IMR-90 (cell line): ENCODE results near the gene DAPL1. TPM values are rescaled to one million over a fixed set of nuclear protein-coding genes. Genes with fewer than 3 reads are reported as not detected.

Experiments used
- ATAC-seq: fragments of 200-7000 bp; cut with Tn5 transposase; 2 replicates; pipeline ENCODE4 v1.9.1; 2020; ENCODE audit warnings: low read depth, mild to moderate bottlenecking, moderate library complexity
- BruUV-seq: library from RNA; stranded (reverse); fragments of 400-500 nt; replicated peaks from 2 replicates; lab custom pipeline; 2021; lab: Mats Ljungman, UMichigan
- CTCF ChIA-PET: fragments of 300-600 bp; formaldehyde crosslinking; extraction: SDS; loops from one replicate; lab custom pipeline; 2021; ENCODE audit warnings: antibody characterized with exemption; lab: Yijun Ruan, JAX
- POLR2A ChIA-PET: fragments of 300-600 bp; sonication (Branson Sonifier 250); formaldehyde crosslinking; loops from one replicate; lab custom pipeline; 2022; ENCODE audit warnings: antibody characterized with exemption; ENCODE audit not compliant: unreplicated experiment; lab: Charles Lee
- DNase-seq: peaks from one replicate; pipeline ENCODE4 v3.0.0; 2013
- H2AFZ ChIP-seq: replicated peaks from 2 replicates; pipeline ENCODE3; 2013; ENCODE audit warnings: low read length, mild to moderate bottlenecking; ENCODE audit not compliant: poor library complexity
- H2AK5ac ChIP-seq: 2 replicates; pipeline ENCODE4 v1.6.1; 2013; ENCODE audit warnings: low read depth, low read length, inconsistent platforms
- H2AK9ac ChIP-seq: replicated peaks from 2 replicates; pipeline ENCODE3; 2013; ENCODE audit warnings: mild to moderate bottlenecking, low read depth, low read length, moderate library complexity; ENCODE audit not compliant: poor library complexity
- H2BK120ac ChIP-seq: 2 replicates; pipeline ENCODE4 v1.6.1; 2013; ENCODE audit warnings: low read depth, low read length, inconsistent platforms
- H2BK15ac ChIP-seq: 3 replicates; pipeline ENCODE4 v1.6.1; 2013; ENCODE audit warnings: low read depth, low read length, inconsistent platforms
- H2BK20ac ChIP-seq: 2 replicates; pipeline ENCODE4 v1.6.1; 2013; ENCODE audit warnings: low read depth, mild to moderate bottlenecking, inconsistent platforms, low read length, moderate library complexity
- H2BK5ac ChIP-seq: 2 replicates; pipeline ENCODE4 v1.6.1; 2013; ENCODE audit warnings: mild to moderate bottlenecking, low read depth, low read length, inconsistent platforms; ENCODE audit not compliant: poor library complexity, severe bottlenecking
- H3K14ac ChIP-seq: replicated peaks from 2 replicates; pipeline ENCODE4 v1.6.1; 2013; ENCODE audit warnings: low read depth, low read length, inconsistent platforms
- H3K18ac ChIP-seq: 2 replicates; pipeline ENCODE4 v1.6.1; 2013; ENCODE audit warnings: low read depth, low read length, control low read depth
- H3K23ac ChIP-seq: 2 replicates; pipeline ENCODE4 v1.6.1; 2013; ENCODE audit warnings: low read depth, low read length, inconsistent platforms
- H3K27ac ChIP-seq: 2 replicates; pipeline ENCODE4 v1.5.1; 2013; ENCODE audit warnings: mild to moderate bottlenecking, control low read depth, low read length; ENCODE audit not compliant: insufficient read depth
- H3K27me3 ChIP-seq: 2 replicates; pipeline ENCODE4 v1.6.1; 2013; ENCODE audit warnings: low read length; ENCODE audit not compliant: control insufficient read depth, insufficient read depth
- H3K36me3 ChIP-seq: 2 replicates; pipeline ENCODE4 v1.6.1; 2013; ENCODE audit warnings: low read length, mixed read lengths; ENCODE audit not compliant: control insufficient read depth, insufficient read depth
- H3K4ac ChIP-seq: 2 replicates; pipeline ENCODE4 v1.6.1; 2013; ENCODE audit warnings: low read depth, low read length, inconsistent platforms
- H3K4me1 ChIP-seq: 2 replicates; pipeline ENCODE4 v1.6.1; 2013; ENCODE audit warnings: low read length, mixed read lengths; ENCODE audit not compliant: control insufficient read depth, insufficient read depth
- H3K4me2 ChIP-seq: 2 replicates; pipeline ENCODE4 v1.6.1; 2013; ENCODE audit warnings: low read depth, mild to moderate bottlenecking, control low read depth, low read length, moderate library complexity
- H3K4me3 ChIP-seq: 2 replicates; pipeline ENCODE4 v1.5.1; 2013; ENCODE audit warnings: low read depth, mild to moderate bottlenecking, control low read depth, low read length, moderate library complexity; ENCODE audit not compliant: insufficient read depth
- H3K56ac ChIP-seq: 2 replicates; pipeline ENCODE4 v1.6.1; 2013; ENCODE audit warnings: low read length, inconsistent platforms; ENCODE audit not compliant: insufficient read depth; ENCODE audit errors: extremely low read depth
- H3K79me1 ChIP-seq, 2 experiments: 2 replicates each; pipeline ENCODE4 v1.6.1; 2013; ENCODE audit warnings: low read length in 2 of 2, inconsistent platforms in 1 of 2, low read depth in 1 of 2
- H3K9ac ChIP-seq: 2 replicates; pipeline ENCODE4 v1.6.1; 2013; ENCODE audit warnings: low read depth, low read length, control low read depth
- H3K9me1 ChIP-seq: 2 replicates; pipeline ENCODE4 v1.6.1; 2013; ENCODE audit warnings: low read length, inconsistent platforms; ENCODE audit not compliant: insufficient read depth
- H3K9me3 ChIP-seq: 2 replicates; pipeline ENCODE4 v1.6.1; 2013; ENCODE audit warnings: low read length; ENCODE audit not compliant: control insufficient read depth, insufficient read depth
- H4K20me1 ChIP-seq: 2 replicates; pipeline ENCODE4 v1.6.1; 2013; ENCODE audit warnings: low read length, inconsistent platforms; ENCODE audit not compliant: insufficient read depth
- H4K5ac ChIP-seq: 2 replicates; pipeline ENCODE4 v1.6.1; 2013; ENCODE audit warnings: mild to moderate bottlenecking, low read depth, low read length, control low read depth
- H4K8ac ChIP-seq, 2 experiments: 2 replicates each; pipeline ENCODE4 v1.6.1; 2013; ENCODE audit warnings: low read depth in 2 of 2, low read length in 2 of 2, control low read depth in 1 of 2, inconsistent platforms in 1 of 2
- H4K91ac ChIP-seq: 2 replicates; pipeline ENCODE4 v1.6.1; 2013; ENCODE audit warnings: low read depth, low read length, inconsistent platforms; ENCODE audit not compliant: insufficient read depth
- CHD1 ChIP-seq: IDR thresholded peaks from 2 replicates; pipeline ENCODE4 v1.6.1; 2012; ENCODE audit warnings: low read depth, low read length, improper control_type of control experiment
- MXI1 ChIP-seq: IDR thresholded peaks from 2 replicates; pipeline ENCODE4 v1.6.1; 2012; ENCODE audit warnings: low read depth, mild to moderate bottlenecking, low read length, moderate library complexity, borderline replicate concordance
- POLR2A ChIP-seq: IDR thresholded peaks from 2 replicates; pipeline ENCODE4 v1.6.1; 2012; ENCODE audit warnings: mild to moderate bottlenecking, low read depth, low read length
- RCOR1 ChIP-seq: IDR thresholded peaks from 2 replicates; pipeline ENCODE4 v1.6.1; 2012; ENCODE audit warnings: mild to moderate bottlenecking, low read length, improper control_type of control experiment; ENCODE audit not compliant: insufficient replicate concordance
- WGBS, 2 experiments: methylation state at CpG; one replicate each; pipeline versions ENCODE4 v1.1.5 to v1.1.7; 2013; ENCODE audit warnings: missing lambda C conversion rate in 2 of 2; ENCODE audit not compliant: insufficient read length in 1 of 2; ENCODE audit errors: extremely low coverage in 2 of 2; 5-methylcytosine and 5-hydroxymethylcytosine counted together
- dilution Hi-C: fragments of 300-500 bp; cut with HindIII; formaldehyde crosslinking; loops from one replicate; pipeline ENCODE4 v1.14.3; 2018; ENCODE audit warnings: low sequenced_read_pairs; ENCODE audit not compliant: unreplicated experiment
- in situ Hi-C: fragments of 300-500 bp; cut with MboI; formaldehyde crosslinking; loops from 3 replicates; pipeline ENCODE4 v1.14.3; 2019; ENCODE audit warnings: low sequenced_read_pairs, inconsistent platforms, mixed read lengths
- intact Hi-C: fragments of 100-400 bp; cut with micrococcal nuclease; formaldehyde crosslinking; loops from 2 replicates; pipeline ENCODE4 v1.10.0; 2022
- polyA plus RNA-seq, 3 experiments: library from polyadenylated mRNA; depleted of rRNA; stranded (reverse); fragments of >200 nt; gene quantifications; 2 replicates each; pipeline ENCODE4 v1.2.3, GENCODE V29; 2012; ENCODE audit warnings: low replicate concordance in 1 of 3
- total RNA-seq: library from RNA; depleted of rRNA; stranded (reverse); fragments of >200 nt; gene quantifications from 2 replicates; pipeline ENCODE4 v1.2.3, GENCODE V29; 2012
- TF ChIP-seq, protein P1 (sequence below): fragments of 150-350 bp; IDR thresholded peaks from 2 replicates; pipeline ENCODE4 v1.6.1; 2017; ENCODE audit warnings: mild to moderate bottlenecking, antibody characterized with exemption, low read length, low read depth

The DAPL1 gene
- total and polyA plus RNA-seq, 2 of the 4 experiments (the other 2 are of a cell fraction), result not detected

- no peaks in the 10 kb centered on the region for H3K4me1 ChIP-seq
- H3K9ac ChIP-seq, result no peak overlapping the region
- H4K20me1 ChIP-seq, result no peaks in the 10 kb centered on the region
- no peak overlapping the region for H2AFZ ChIP-seq
- peaks cover 8% of the 10 kb centered on the region for H3K27me3 ChIP-seq
- H4K8ac ChIP-seq, result no peak overlapping the region
- ChIA-PET CTCF (no interaction called here), POLR2A (no interaction called here)
- dilution Hi-C loops (no loop called here), intact Hi-C loops (no loop called here), in situ Hi-C loops (no loop called here)
- no peaks in the 10 kb centered on the region for H3K79me1 ChIP-seq
- H3K56ac ChIP-seq, result no peak overlapping the region
- no peak overlapping the region for H3K14ac ChIP-seq
- DNase-seq (no peak), ATAC-seq (no peak)
- no peak overlapping the region for H2AK5ac ChIP-seq
- no peak overlapping the region for H3K4me3 ChIP-seq
- H3K4me2 ChIP-seq, result no peak overlapping the region
- no peak overlapping the region for H3K23ac ChIP-seq
- H3K18ac ChIP-seq, result no peak overlapping the region
- no peak overlapping the region for H2BK120ac ChIP-seq
- H3K27ac ChIP-seq, result no peak overlapping the region
- TF ChIP-seq MXI1 (no peak), RCOR1 (no peak), POLR2A (no peak), CHD1 (no peak)
- TF ChIP-seq, protein P1, sequence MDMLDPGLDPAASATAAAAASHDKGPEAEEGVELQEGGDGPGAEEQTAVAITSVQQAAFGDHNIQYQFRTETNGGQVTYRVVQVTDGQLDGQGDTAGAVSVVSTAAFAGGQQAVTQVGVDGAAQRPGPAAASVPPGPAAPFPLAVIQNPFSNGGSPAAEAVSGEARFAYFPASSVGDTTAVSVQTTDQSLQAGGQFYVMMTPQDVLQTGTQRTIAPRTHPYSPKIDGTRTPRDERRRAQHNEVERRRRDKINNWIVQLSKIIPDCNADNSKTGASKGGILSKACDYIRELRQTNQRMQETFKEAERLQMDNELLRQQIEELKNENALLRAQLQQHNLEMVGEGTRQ, result no peak
- H3K36me3 ChIP-seq, result no peaks in the 10 kb centered on the region
- no peak overlapping the region for H4K91ac ChIP-seq
- no peak overlapping the region for H2BK5ac ChIP-seq
- H2AK9ac ChIP-seq, result no peak overlapping the region
- H2BK15ac ChIP-seq, result no peak overlapping the region
- WGBS, 2 experiments, result no CpG with 5 or more reads among the region's 1 CpG
- H2BK20ac ChIP-seq, result no peak overlapping the region
- no peaks in the 10 kb centered on the region for H3K9me1 ChIP-seq
- no peak overlapping the region for H3K4ac ChIP-seq
- H3K9me3 ChIP-seq, result no peaks in the 10 kb centered on the region
- no TSS peak for BruUV-seq
- H4K5ac ChIP-seq, result no peak overlapping the region
Observed at GRCh38 chr2:158815166-158815565, 20.0 kb downstream of the DAPL1 start.
